ENCODE results near the gene SUV39H1. TPM values are rescaled to one million over a fixed set of nuclear protein-coding genes. Genes with fewer than 3 reads are reported as not detected.
"Not testable (repeated sequence)": the region's sequence is repeated elsewhere in the genome, so short reads cannot be mapped to it uniquely, and the experiment has no call there.

The SUV39H1 gene
- total RNA-seq, 1 donor from 2014 or later: 9.4 TPM

- no peaks in the 10 kb centered on the region for H3K36me3 Mint-ChIP-seq
- Histone ChIP-seq H3K4me3 (peak overlapping the region; percentile 78), H3K9ac (peak overlapping the region; percentile 25), H2AFZ (replicated peaks) (peak overlapping the region; percentile 31), H3K79me2 (ENCODE audit: low read depth) (no peaks in the 10 kb centered on the region), H3F3A (ENCODE audit: low read depth) (peaks cover 10% of the 10 kb centered on the region), H4K20me1 (ENCODE audit: low read depth) (no peaks in the 10 kb centered on the region), H3K4me2 (peak overlapping the region; percentile 78), H3K9me3 (ENCODE audit: low read depth) (no peaks in the 10 kb centered on the region), H3K27me3 (no peaks in the 10 kb centered on the region), H3K4me1 (no peaks in the 10 kb centered on the region), H3K36me3 (no peaks in the 10 kb centered on the region), H3K27ac (no peak overlapping the region)
- peaks cover 11% of the 10 kb centered on the region for H3K9me3 Mint-ChIP-seq
- H3K27me3 Mint-ChIP-seq (ENCODE audit: insufficient read depth, low read depth): peaks cover 5% of the 10 kb centered on the region
- no peak for TF ChIP-seq EZH2 (IDR thresholded peaks at IDR 0.05)
- no peak for TF ChIP-seq CTCF (IDR thresholded peaks at IDR 0.05)
- TF ChIP-seq EZH2phosphoT487 (IDR thresholded peaks at IDR 0.05): no peak
- H3K27ac Mint-ChIP-seq: no peak overlapping the region
- H3K4me1 Mint-ChIP-seq: peaks cover 6% of the 10 kb centered on the region
- peak overlapping the region; percentile 96 for H3K4me3 Mint-ChIP-seq
- no peak for DNase-seq (ENCODE audit: low spot score)
Observed at GRCh38 chrX:48676893-48677270, 19.7 kb upstream of the SUV39H1 start.

DNA sequence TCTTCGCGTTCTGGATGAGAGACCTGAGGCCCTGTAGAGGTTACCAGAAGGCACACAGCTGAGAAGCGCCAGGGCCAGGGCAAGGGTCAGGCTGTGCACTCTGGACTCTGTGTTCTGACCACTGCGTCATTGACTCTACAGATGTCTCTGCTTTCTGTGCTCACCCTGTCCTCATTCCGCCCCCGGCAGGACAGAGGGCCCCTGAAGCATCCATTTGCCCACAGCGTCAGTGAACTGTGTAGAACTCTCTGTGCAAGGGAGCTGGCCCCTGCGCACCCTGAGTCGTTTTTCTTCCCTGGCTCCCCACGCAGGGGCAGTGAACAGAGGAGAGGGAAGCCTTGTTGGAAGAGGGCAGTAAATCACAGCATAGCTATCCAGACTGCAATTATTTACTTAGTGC lies 19.0 kb upstream of the SUV39H1 start:
- H3K27ac ChIP-seq: no peak overlapping the region
- no peak for DNase-seq (ENCODE audit: low spot score)
- no peaks in the 10 kb centered on the region for H4K20me1 ChIP-seq (ENCODE audit: low read depth)
- H3K36me3 ChIP-seq: no peaks in the 10 kb centered on the region
- no peak overlapping the region for H3K9ac ChIP-seq
- no peaks in the 10 kb centered on the region for H3K36me3 Mint-ChIP-seq
- H3K4me1 Mint-ChIP-seq: peaks cover 6% of the 10 kb centered on the region
- H3K27me3 Mint-ChIP-seq (ENCODE audit: insufficient read depth, low read depth): peaks cover 10% of the 10 kb centered on the region
- H3K27ac Mint-ChIP-seq: no peak overlapping the region
- no peaks in the 10 kb centered on the region for H3K27me3 ChIP-seq
- peaks cover 10% of the 10 kb centered on the region for H3K9me3 Mint-ChIP-seq
- peak overlapping the region; percentile 78 for H3K4me3 ChIP-seq
- peak overlapping the region; percentile 96 for H3K4me3 Mint-ChIP-seq
- no peaks in the 10 kb centered on the region for H3K79me2 ChIP-seq (ENCODE audit: low read depth)
- no peaks in the 10 kb centered on the region for H3K9me3 ChIP-seq (ENCODE audit: low read depth)
- no peak for TF ChIP-seq EZH2phosphoT487 (IDR thresholded peaks at IDR 0.05)
- no peak for TF ChIP-seq CTCF (IDR thresholded peaks at IDR 0.05)
- no peak for TF ChIP-seq EZH2 (IDR thresholded peaks at IDR 0.05)
- peaks cover 10% of the 10 kb centered on the region for H3F3A ChIP-seq (ENCODE audit: low read depth)
- no peaks in the 10 kb centered on the region for H3K4me1 ChIP-seq
- no peak overlapping the region for H2AFZ ChIP-seq (replicated peaks)
- peak overlapping the region; percentile 78 for H3K4me2 ChIP-seq

DNA sequence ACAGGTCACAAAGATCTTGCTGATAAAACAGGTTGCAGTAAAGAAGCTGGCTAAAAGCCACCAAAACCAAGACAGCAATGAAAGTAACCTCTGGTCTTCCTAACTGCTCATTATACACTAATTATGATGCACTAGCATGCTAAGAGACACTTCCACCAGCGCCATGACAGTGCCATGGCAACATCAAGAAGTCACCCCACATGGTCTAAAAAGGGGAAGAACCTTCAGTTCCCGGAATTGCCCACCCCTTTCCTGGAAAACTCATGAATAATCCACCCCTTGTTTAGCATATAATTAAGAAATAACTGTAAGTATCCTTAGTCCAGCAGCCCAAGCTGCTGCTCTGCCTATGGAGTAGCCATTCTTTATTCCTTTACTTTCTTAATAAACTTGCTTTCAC lies 16.1 kb upstream of the SUV39H1 start:
- not testable (repeated sequence) for H3K9me3 Mint-ChIP-seq; H3K4me3 ChIP-seq; H3K9me3 ChIP-seq (ENCODE audit: low read depth); H3K27ac Mint-ChIP-seq; H4K20me1 ChIP-seq (ENCODE audit: low read depth); H3K4me3 Mint-ChIP-seq; DNase-seq (ENCODE audit: low spot score); H3K36me3 ChIP-seq; H3K27ac ChIP-seq; H3F3A ChIP-seq (ENCODE audit: low read depth); H3K4me2 ChIP-seq; H3K4me1 Mint-ChIP-seq; H3K79me2 ChIP-seq (ENCODE audit: low read depth); H3K27me3 Mint-ChIP-seq (ENCODE audit: insufficient read depth, low read depth); H3K9ac ChIP-seq; H3K27me3 ChIP-seq; H3K36me3 Mint-ChIP-seq; H2AFZ ChIP-seq (replicated peaks); H3K4me1 ChIP-seq

DNA sequence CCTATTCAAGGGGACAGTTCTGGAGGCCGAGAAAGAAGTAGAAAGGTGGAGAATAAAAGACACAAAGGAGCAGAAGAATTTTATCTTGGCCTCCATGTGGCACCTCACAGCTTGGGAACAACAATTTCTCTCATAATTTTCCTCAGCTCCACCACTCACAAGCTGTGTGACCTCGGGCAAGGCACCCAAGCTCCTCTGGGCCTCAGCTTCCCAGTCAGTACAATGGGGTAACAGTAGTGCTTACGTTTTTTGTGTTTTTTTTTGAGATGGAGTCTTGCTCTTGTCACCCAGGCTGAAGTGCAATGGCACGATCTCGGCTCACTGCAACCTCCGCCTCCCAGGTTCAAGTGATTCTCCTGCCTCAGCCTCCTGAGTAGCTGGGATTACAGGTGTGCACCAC lies 15.6 kb upstream of the SUV39H1 start:
- H3K27ac Mint-ChIP-seq; H3K4me1 ChIP-seq; H4K20me1 ChIP-seq (ENCODE audit: low read depth); H3K36me3 ChIP-seq; H3K4me1 Mint-ChIP-seq; DNase-seq (ENCODE audit: low spot score); H3K27me3 Mint-ChIP-seq (ENCODE audit: insufficient read depth, low read depth); H2AFZ ChIP-seq (replicated peaks); H3K4me3 ChIP-seq; H3K9me3 Mint-ChIP-seq; H3K27me3 ChIP-seq; H3K4me2 ChIP-seq; H3K27ac ChIP-seq; H3K36me3 Mint-ChIP-seq; H3K9ac ChIP-seq; H3K9me3 ChIP-seq (ENCODE audit: low read depth); H3K4me3 Mint-ChIP-seq; H3F3A ChIP-seq (ENCODE audit: low read depth); H3K79me2 ChIP-seq (ENCODE audit: low read depth): not testable (repeated sequence)
